ENCODE results near the gene CBL. TPM values are rescaled to one million over a fixed set of nuclear protein-coding genes. Genes with fewer than 3 reads are reported as not detected.

CBL gene
- total and polyA plus RNA-seq, 2 donors from 2014 or later: 2.0 to 20.6 TPM

DNA sequence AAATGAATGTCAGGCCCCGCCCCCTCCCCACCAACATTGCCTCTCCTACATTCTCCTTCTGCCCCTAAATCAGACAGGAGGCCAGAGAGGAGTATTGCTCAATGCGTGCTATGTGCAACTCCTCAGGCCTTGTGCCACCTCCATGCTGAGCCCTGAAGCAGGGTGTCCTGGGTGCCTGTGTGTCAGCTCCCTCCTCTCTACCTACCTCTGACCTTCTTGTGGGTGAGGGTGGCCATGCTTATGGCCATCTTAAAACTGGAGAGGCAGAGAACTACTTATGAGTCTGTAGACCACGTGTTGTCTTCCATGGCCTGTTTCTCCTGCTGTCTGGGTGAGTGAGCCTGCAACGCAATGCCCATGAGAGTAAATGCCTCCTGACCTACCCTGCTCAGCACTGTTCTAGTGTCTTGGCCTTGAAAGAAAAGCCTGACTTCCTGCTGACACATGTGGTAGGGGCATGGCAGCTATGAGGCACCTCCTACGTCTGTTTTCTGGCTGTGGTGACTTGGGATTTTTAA, 100.3 kb downstream of the CBL start:
- Histone ChIP-seq H3K36me3 (ENCODE audit: control insufficient read depth in 2 of 3, insufficient read depth in 3 of 3, low read length in 3 of 3) (peaks cover 1 to 5% (median 4%) of the 10 kb centered on the region in 3 donors), H3K4me1 (ENCODE audit: control insufficient read depth in 2 of 3, insufficient read depth in 2 of 3, low read depth in 1 of 3, low read length in 3 of 3) (no peaks in the 10 kb centered on the region), H3K27me3 (ENCODE audit: control insufficient read depth, insufficient read depth, low read length) (no peaks in the 10 kb centered on the region), H3K4me3 (ENCODE audit: low read length in 3 of 3) (no peak overlapping the region), H3K9ac (ENCODE audit: low read length in 3 of 3) (no peak overlapping the region), H3K27ac (ENCODE audit: low read depth in 2 of 2, low read length in 2 of 2) (no peak overlapping the region), H3K9me3 (ENCODE audit: control insufficient read depth in 2 of 3, insufficient read depth in 1 of 3, low read length in 3 of 3) (no peaks in the 10 kb centered on the region)
- intact Hi-C loops (cut with DNase I): no loop called here
- FAIRE-seq (no peak), DNase-seq (no peak)
- TF ChIP-seq, protein P1, sequence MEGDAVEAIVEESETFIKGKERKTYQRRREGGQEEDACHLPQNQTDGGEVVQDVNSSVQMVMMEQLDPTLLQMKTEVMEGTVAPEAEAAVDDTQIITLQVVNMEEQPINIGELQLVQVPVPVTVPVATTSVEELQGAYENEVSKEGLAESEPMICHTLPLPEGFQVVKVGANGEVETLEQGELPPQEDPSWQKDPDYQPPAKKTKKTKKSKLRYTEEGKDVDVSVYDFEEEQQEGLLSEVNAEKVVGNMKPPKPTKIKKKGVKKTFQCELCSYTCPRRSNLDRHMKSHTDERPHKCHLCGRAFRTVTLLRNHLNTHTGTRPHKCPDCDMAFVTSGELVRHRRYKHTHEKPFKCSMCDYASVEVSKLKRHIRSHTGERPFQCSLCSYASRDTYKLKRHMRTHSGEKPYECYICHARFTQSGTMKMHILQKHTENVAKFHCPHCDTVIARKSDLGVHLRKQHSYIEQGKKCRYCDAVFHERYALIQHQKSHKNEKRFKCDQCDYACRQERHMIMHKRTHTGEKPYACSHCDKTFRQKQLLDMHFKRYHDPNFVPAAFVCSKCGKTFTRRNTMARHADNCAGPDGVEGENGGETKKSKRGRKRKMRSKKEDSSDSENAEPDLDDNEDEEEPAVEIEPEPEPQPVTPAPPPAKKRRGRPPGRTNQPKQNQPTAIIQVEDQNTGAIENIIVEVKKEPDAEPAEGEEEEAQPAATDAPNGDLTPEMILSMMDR (IDR thresholded peaks at IDR 0.05; ENCODE audit: borderline replicate concordance, extremely low read depth, insufficient read depth): no peak

DNA sequence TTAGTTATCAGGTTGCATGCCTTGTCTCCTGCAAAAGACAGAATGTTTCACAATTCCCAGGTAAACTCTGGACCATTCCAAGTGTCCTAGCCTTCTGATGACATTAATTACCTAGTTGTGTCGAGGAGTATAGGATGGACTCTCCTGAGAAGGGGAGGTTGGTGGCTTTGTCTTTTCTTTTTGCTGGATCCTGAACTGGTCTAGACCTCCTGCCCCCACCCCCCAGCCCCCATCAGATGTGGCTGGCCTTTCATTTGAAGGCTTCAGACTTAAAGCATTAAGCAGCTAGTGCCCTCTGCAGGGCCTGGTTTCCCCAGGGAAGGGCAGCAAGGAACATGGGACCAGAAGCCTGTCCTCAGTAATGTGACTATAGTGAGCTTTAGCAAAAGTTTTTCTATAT, 101.1 kb downstream of the CBL start:
- intact Hi-C loops (cut with DNase I): no loop called here
- Histone ChIP-seq H3K27ac (ENCODE audit: low read depth in 2 of 2, low read length in 2 of 2) (no peak overlapping the region), H3K27me3 (ENCODE audit: control insufficient read depth, insufficient read depth, low read length) (no peaks in the 10 kb centered on the region), H3K4me3 (ENCODE audit: low read length in 3 of 3) (no peak overlapping the region), H3K9me3 (ENCODE audit: control insufficient read depth in 2 of 3, insufficient read depth in 1 of 3, low read length in 3 of 3) (no peaks in the 10 kb centered on the region), H3K9ac (ENCODE audit: low read length in 3 of 3) (no peak overlapping the region), H3K36me3 (ENCODE audit: control insufficient read depth in 2 of 3, insufficient read depth in 3 of 3, low read length in 3 of 3) (peaks cover 0 to 4% (median 3%) of the 10 kb centered on the region in 3 donors), H3K4me1 (ENCODE audit: control insufficient read depth in 2 of 3, insufficient read depth in 2 of 3, low read depth in 1 of 3, low read length in 3 of 3) (no peaks in the 10 kb centered on the region)
- FAIRE-seq (no peak), DNase-seq (peak in 1 of 5 donors; percentile 24)
- TF ChIP-seq, protein P1 (IDR thresholded peaks at IDR 0.05; ENCODE audit: borderline replicate concordance, extremely low read depth, insufficient read depth): no peak

DNA sequence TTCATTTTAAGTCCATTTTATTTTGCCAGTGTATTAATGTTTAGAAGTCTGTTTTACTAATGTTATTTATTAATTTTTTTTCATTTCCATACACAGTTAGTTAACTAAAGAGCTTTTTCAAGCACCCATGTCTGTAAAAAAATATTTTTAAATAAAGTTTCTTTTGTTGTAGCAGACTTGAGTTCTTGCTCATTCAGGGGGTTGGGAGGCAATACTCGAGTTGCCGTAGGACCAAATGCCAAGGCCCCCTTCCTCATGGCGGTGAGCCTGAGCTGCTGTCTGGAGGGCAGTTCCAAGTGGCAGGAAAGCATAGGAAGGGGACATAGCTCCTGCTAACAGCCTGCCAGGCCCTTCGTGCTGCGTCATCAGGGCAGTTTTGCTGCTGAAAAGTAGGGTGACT, 101.8 kb downstream of the CBL start:
- H3K27ac ChIP-seq (ENCODE audit: low read depth in 2 of 2, low read length in 2 of 2): no peak overlapping the region
- no peak for DNase-seq
- H3K9ac ChIP-seq (ENCODE audit: low read length in 3 of 3): no peak overlapping the region
- H3K36me3 ChIP-seq (ENCODE audit: control insufficient read depth in 2 of 3, insufficient read depth in 3 of 3, low read length in 3 of 3): peaks cover 0 to 4% (median 3%) of the 10 kb centered on the region in 3 donors
- no peaks in the 10 kb centered on the region for H3K9me3 ChIP-seq (ENCODE audit: control insufficient read depth in 2 of 3, insufficient read depth in 1 of 3, low read length in 3 of 3)
- H3K4me1 ChIP-seq (ENCODE audit: control insufficient read depth in 2 of 3, insufficient read depth in 2 of 3, low read depth in 1 of 3, low read length in 3 of 3): no peaks in the 10 kb centered on the region
- no peak overlapping the region for H3K4me3 ChIP-seq (ENCODE audit: low read length in 3 of 3)
- H3K27me3 ChIP-seq (ENCODE audit: control insufficient read depth, insufficient read depth, low read length): no peaks in the 10 kb centered on the region
- TF ChIP-seq, protein P1 (IDR thresholded peaks at IDR 0.05; ENCODE audit: borderline replicate concordance, extremely low read depth, insufficient read depth): no peak
- FAIRE-seq: no peak
- intact Hi-C loops (cut with DNase I): no loop called here

DNA sequence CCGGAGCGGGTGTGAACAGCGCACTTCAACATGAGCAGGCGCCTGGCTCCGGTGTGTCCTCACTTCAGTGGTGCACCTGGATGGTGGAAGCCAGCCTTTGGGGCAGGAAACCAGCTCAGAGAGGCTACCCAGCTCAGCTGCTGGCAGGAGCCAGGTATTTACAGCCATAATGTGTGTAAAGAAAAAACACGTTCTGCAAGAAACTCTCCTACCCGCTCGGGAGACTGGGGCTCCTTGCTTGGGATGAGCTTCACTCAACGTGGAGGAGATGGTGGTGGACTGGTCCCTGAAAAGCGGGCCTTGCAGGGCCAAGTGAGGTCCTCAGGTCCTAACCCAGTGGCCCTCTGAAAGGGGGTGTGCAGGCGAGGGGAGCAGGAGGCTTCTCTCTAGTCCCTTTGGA, 103.3 kb downstream of the CBL start:
- Histone ChIP-seq H3K9me3 (ENCODE audit: control insufficient read depth in 2 of 3, insufficient read depth in 1 of 3, low read length in 3 of 3) (no peaks in the 10 kb centered on the region), H3K9ac (ENCODE audit: low read length in 3 of 3) (no peak overlapping the region), H3K27me3 (ENCODE audit: control insufficient read depth, insufficient read depth, low read length) (no peaks in the 10 kb centered on the region), H3K4me1 (ENCODE audit: control insufficient read depth in 2 of 3, insufficient read depth in 2 of 3, low read depth in 1 of 3, low read length in 3 of 3) (no peaks in the 10 kb centered on the region), H3K27ac (ENCODE audit: low read depth in 2 of 2, low read length in 2 of 2) (no peak overlapping the region), H3K4me3 (ENCODE audit: low read length in 3 of 3) (no peak overlapping the region), H3K36me3 (ENCODE audit: control insufficient read depth in 2 of 3, insufficient read depth in 3 of 3, low read length in 3 of 3) (no peaks in the 10 kb centered on the region)
- FAIRE-seq (no peak), DNase-seq (no peak)
- TF ChIP-seq, protein P1 (IDR thresholded peaks at IDR 0.05; ENCODE audit: borderline replicate concordance, extremely low read depth, insufficient read depth): no peak
- intact Hi-C loops (cut with DNase I): no loop called here

All from kidney (tissue), 14 donors.